ENCODE data around the gene SEPSECS. TPM values are rescaled to one million over a fixed set of nuclear protein-coding genes. Genes with fewer than 3 reads are reported as not detected.

The SEPSECS gene
- total RNA-seq, 1 experiment from 2014 or later = 3.1 TPM

GRCh38 chr4:25178838-25179261 lies 18.6 kb upstream of the SEPSECS start:
- no peak for DNase-seq
- no peaks in the 10 kb centered on the region for H4K20me1 ChIP-seq (ENCODE audit: low read length)
- no peak overlapping the region for H3K4me3 ChIP-seq (ENCODE audit: low read length)
- H3K79me2 ChIP-seq (ENCODE audit: low read length) = no peaks in the 10 kb centered on the region
- H2AFZ ChIP-seq (ENCODE audit: low read length) = no peak overlapping the region
- H3K4me2 ChIP-seq (ENCODE audit: low read length) = no peak overlapping the region
- intact Hi-C loops (cut with micrococcal nuclease) = no loop called here
- no peak overlapping the region for H3K9ac ChIP-seq (ENCODE audit: low read length)
- no peaks in the 10 kb centered on the region for H3K27me3 ChIP-seq (ENCODE audit: low read length)
- peaks cover 3% of the 10 kb centered on the region for H3F3A ChIP-seq (ENCODE audit: low read length, unreplicated experiment)
- ATAC-seq = no peak
- no peaks in the 10 kb centered on the region for H3K9me2 ChIP-seq (replicated peaks; ENCODE audit: low read length)
- H3K9me3 ChIP-seq (ENCODE audit: low read length) = no peaks in the 10 kb centered on the region
- POLR2A ChIA-PET (ENCODE audit: unreplicated experiment) = no interaction called here
- BruUV-seq (replicated peaks) = no TSS peak
- TF ChIP-seq EZH2 (IDR thresholded peaks at IDR 0.05; ENCODE audit: low read length, unreplicated experiment) (no peak), EZH2phosphoT487 (IDR thresholded peaks at IDR 0.05; ENCODE audit: borderline replicate concordance, low read length) (no peak), CTCF (conservative IDR thresholded peaks at IDR 0.05; ENCODE audit: low read depth, low read length) (no peak)
- peaks cover 14% of the 10 kb centered on the region for H3K4me1 ChIP-seq (ENCODE audit: insufficient read depth, low read length)
- no peak overlapping the region for H3K27ac ChIP-seq (ENCODE audit: low read length)
- CTCF ChIA-PET = no interaction called here
- no peaks in the 10 kb centered on the region; the same call in 1 of the 2 replicates for H3K36me3 ChIP-seq (ENCODE audit: low read depth, low read length)

- ATAC-seq = no peak
These were observed 16.9 kb upstream of the SEPSECS start for GRCh38 chr4:25177147-25177546.

More at GRCh38 chr4:25177147-25177546, 16.9 kb upstream of the SEPSECS start:
- H3K9me2 ChIP-seq (replicated peaks; ENCODE audit: low read length) = no peaks in the 10 kb centered on the region
- no peaks in the 10 kb centered on the region for H3K79me2 ChIP-seq (ENCODE audit: low read length)
- H3K36me3 ChIP-seq (ENCODE audit: low read depth, low read length) = no peaks in the 10 kb centered on the region; the same call in 1 of the 2 replicates
- TF ChIP-seq EZH2 (IDR thresholded peaks at IDR 0.05; ENCODE audit: low read length, unreplicated experiment) (no peak), CTCF (conservative IDR thresholded peaks at IDR 0.05; ENCODE audit: low read depth, low read length) (no peak), EZH2phosphoT487 (IDR thresholded peaks at IDR 0.05; ENCODE audit: borderline replicate concordance, low read length) (no peak)
- H3K4me1 ChIP-seq (ENCODE audit: insufficient read depth, low read length) = peaks cover 30% of the 10 kb centered on the region
- no peak for DNase-seq
- no TSS peak for BruUV-seq (replicated peaks)
- H4K20me1 ChIP-seq (ENCODE audit: low read length) = no peaks in the 10 kb centered on the region
- ChIA-PET POLR2A (ENCODE audit: unreplicated experiment) (no interaction called here), CTCF (no interaction called here)
- intact Hi-C loops (cut with micrococcal nuclease) = no loop called here
- H3K9ac ChIP-seq (ENCODE audit: low read length) = no peak overlapping the region
- no peaks in the 10 kb centered on the region for H3K9me3 ChIP-seq (ENCODE audit: low read length)
- no peak overlapping the region for H3K4me3 ChIP-seq (ENCODE audit: low read length)
- H2AFZ ChIP-seq (ENCODE audit: low read length) = no peak overlapping the region
- no peak overlapping the region for H3K4me2 ChIP-seq (ENCODE audit: low read length)
- no peak overlapping the region for H3K27ac ChIP-seq (ENCODE audit: low read length)
- no peaks in the 10 kb centered on the region for H3K27me3 ChIP-seq (ENCODE audit: low read length)
- peaks cover 14% of the 10 kb centered on the region for H3F3A ChIP-seq (ENCODE audit: low read length, unreplicated experiment)
